ENCODE results near the gene DMWD. TPM values are rescaled to one million over a fixed set of nuclear protein-coding genes. Genes with fewer than 3 reads are reported as not detected.
A peak's percentile ranks its signal among the peaks of the same experiment; 100 is the strongest.

DMWD gene, protein sequence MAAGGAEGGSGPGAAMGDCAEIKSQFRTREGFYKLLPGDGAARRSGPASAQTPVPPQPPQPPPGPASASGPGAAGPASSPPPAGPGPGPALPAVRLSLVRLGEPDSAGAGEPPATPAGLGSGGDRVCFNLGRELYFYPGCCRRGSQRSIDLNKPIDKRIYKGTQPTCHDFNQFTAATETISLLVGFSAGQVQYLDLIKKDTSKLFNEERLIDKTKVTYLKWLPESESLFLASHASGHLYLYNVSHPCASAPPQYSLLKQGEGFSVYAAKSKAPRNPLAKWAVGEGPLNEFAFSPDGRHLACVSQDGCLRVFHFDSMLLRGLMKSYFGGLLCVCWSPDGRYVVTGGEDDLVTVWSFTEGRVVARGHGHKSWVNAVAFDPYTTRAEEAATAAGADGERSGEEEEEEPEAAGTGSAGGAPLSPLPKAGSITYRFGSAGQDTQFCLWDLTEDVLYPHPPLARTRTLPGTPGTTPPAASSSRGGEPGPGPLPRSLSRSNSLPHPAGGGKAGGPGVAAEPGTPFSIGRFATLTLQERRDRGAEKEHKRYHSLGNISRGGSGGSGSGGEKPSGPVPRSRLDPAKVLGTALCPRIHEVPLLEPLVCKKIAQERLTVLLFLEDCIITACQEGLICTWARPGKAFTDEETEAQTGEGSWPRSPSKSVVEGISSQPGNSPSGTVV
- 66.0 TPM for total RNA-seq

DNA sequence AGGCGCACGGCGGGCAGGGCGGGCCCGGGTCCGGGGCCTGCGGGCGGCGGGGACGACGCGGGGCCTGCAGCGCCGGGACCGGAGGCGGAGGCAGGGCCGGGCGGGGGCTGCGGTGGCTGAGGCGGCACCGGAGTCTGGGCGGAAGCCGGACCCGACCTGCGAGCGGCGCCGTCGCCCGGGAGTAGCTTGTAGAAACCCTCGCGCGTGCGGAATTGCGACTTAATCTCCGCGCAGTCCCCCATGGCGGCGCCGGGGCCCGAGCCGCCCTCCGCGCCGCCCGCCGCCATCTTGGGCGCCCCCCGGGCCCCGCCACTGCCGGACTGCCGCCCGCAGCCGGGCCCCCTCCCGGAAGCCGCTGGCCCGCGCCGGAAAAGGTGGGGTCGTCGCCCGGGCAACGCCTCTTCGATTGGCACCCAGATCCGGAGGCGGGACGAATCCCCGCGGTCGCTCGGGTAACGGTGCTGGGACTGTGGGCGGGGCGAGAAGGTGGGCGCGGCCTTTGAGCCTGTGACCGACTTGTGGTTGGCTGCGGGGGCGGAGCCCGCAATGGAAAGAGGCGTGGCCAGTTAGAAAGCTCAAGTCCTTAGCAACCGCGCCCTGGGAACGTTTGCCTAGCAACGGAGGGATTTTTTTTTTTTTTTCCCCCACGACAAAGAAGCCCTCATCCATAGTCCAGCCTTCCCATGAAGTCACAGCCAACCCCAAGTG, at the start of gene DMWD:
TSS of gene DMWD (minus strand) at position 376 of the 708 bp plus-strand sequence. CDS start at position 287, 89 bp downstream.
- DNase-seq (ENCODE audit: low spot score), result peak; percentile 100

DNA sequence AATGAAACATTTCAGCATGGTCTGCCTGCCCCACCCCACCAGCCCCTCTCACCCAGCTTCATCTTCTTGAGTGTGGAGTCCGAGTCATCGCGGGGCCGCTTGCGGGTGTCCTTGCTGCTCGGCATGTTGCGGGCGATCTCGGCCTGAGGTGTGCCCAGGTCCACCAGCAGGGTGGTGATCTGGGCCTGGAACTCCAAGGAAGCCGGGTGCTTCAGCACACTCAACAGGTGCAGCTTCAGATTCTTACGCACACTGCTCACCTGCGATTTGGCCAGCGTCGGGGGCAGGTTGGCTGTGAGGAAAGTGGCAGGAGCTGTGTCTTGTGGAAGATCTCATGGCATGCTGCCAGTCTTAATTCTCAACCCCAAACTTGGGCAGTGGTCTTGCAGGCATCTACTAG, 49.6 kb upstream of the DMWD start:
- no peak for DNase-seq (ENCODE audit: low spot score)

DNA sequence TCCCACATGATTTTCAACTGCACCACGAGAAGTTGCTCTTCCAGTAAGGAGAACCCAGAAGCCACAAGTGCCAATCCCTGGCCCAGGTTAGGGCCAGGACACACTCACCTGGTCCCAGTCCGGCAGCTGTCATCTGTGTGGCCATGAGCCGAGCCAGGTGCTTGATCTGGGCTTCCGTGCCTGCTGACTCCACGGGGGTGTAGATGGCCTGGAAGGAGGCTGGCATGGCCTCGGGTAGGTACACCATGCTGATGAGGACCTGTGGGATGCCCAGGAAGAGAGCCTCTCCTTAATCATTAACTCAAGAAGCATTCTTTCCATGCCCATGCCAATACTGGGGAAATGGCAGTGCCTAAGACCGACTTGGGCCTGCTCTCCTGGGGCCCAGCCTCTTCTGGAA, 42.3 kb upstream of the DMWD start:
- DNase-seq (ENCODE audit: low spot score), result no peak

DNA sequence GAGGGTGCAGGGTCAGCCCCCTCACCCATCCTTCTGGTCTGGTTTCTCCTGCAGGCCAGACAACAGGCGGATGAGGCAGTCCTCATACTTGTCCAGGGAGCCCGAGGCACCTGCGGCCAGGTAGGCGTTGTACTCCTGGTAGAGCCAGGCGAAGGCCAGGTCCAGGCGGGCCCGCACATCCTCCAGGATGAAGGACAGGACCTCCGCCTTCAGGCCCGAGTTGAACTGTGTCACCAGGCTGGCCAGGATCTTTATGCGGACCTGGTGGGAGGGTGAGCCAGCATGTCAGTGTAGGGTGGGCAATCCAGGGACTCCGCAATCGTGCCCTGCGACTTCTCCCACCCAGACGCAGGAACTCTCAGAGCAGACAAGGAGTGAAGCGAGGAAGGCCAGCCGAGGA, 36.3 kb upstream of the DMWD start:
- DNase-seq (ENCODE audit: low spot score), result no peak

DNA sequence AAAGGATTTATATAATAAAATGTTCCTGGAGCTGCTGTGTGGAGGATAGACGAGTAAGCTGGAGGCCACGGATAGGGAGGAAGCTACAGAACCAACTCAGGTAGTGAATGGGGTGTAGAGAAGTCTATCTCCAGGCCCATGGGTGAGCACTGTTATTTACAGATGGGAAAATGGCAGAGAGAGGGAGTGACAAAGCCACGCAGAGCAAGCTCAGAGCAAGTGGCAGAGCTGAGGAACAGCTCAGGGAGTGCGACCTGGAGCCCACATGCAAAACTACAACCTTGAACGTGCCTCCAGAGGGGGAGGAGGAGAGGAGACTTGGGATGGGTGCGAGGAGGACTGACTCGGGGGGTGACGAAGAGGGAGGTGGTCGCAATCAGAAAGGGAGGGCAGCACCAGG, 35.9 kb upstream of the DMWD start:
- no peak for DNase-seq (ENCODE audit: low spot score)

DNA sequence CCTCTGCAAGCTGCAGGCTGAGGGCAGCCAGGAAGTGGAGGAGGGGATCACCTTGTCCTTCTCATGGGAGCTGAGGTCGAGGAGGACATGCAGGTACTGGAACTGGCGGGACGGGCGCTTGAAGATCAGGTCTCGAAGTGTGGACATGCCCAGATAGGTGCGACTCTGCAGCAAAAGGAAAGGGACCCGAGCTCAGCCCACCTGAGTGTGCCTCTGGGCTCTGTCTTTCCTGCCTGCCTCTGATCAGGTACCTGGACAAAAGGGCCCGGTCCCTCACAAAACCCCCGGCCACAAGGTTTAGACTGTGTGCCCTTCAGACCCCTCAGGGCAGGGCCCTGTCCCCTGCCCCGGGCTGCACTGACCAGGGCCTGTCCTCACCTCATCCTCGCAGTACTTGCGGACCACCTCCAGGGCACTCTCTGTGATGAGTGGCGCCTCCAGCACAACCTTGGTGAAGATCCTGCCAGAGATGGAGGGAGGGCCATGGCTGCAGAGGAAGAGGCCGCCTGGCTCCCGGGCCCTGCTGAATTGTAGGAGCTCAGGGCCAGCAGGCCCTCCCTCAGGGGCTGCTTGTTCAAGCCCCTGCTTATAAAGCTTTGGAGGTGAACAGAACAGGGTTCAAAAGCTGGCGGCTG, 34.9 kb upstream of the DMWD start:
- DNase-seq (ENCODE audit: low spot score), result no peak

DNA sequence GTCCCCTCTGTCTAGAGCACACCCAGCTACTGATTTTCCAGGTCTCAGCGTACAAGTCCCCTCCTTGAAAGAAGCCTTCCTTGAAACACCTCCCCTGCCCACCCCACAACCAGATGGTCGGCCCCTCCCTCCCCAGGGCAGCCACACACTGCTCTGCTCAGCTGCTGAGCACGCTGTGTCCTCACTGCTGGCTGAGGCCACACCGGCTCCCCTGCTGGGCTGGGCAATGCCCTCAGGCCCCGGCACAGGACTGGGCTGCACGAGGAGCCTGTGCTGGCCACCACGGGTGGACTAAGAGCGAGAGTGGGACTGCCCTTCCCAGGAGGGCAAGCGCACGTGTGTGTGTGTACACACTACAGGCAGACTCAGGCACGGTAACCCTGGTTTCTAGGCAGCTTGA, 34.3 kb upstream of the DMWD start:
- no peak for DNase-seq (ENCODE audit: low spot score)

DNA sequence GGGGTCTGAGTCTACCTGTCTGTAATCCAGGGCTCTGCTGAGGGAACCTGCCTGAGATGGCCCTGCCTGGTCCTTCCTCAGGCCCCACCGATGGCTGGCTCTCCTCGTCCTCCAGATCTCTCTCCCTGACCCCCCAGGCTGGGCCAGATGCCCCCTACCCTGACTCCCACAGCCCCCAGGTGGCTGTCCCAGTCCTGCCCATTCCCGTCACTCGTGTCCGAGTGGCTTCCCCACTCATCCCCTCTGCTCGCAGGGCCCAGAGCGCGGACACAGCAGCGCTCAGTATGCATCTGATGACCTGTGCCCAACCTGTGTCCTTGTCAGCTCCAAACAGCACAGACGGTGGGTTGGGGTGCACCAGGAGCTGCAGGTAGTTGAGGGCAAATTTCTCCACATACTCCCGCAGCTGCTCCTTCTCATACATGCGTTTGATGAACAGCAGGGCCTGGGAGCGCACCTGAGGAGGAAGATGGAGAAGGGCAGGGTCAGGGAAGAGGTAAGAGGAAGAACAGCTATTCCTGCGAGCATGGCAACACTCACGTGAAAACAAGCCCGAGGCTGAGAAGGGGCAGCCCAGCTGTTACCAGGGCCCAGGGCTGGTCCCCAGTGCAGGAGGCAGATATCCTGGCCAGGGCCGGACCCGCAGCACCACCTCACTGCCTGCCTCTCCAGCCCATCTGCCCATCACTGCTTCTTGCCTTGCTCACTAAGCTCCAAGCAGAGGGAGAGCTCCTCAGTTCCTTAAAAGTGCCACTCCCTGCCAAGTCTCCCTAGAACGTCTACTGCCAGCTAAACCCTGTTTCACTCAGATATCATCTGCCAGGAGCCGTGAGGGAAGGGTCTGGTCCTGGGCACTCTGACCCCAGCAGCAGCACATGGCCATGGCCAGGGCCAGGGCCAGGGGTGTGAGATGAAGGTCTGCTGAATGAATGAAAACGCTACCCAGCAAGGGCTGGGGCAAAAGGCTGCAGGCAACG, 33.6 kb upstream of the DMWD start:
- DNase-seq (ENCODE audit: low spot score), result no peak

DNA sequence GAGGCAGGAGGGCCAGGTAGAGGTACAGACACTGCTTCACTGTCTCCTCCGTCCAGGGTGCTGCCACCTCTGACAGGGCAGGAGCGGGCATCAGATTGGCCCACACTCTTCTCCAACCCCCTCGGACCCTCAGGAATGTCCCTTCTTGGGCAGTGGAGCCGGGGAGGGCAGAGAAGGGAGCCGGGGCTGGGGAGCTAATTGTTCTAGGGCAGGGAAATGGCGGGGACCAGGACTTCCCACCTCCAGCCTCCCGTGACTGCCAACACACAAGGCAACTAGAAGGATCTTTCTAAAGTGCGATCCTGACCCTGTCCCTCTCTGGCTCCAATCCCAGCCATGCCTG, 32.6 kb upstream of the DMWD start:
- DNase-seq (ENCODE audit: low spot score), result no peak

DNA sequence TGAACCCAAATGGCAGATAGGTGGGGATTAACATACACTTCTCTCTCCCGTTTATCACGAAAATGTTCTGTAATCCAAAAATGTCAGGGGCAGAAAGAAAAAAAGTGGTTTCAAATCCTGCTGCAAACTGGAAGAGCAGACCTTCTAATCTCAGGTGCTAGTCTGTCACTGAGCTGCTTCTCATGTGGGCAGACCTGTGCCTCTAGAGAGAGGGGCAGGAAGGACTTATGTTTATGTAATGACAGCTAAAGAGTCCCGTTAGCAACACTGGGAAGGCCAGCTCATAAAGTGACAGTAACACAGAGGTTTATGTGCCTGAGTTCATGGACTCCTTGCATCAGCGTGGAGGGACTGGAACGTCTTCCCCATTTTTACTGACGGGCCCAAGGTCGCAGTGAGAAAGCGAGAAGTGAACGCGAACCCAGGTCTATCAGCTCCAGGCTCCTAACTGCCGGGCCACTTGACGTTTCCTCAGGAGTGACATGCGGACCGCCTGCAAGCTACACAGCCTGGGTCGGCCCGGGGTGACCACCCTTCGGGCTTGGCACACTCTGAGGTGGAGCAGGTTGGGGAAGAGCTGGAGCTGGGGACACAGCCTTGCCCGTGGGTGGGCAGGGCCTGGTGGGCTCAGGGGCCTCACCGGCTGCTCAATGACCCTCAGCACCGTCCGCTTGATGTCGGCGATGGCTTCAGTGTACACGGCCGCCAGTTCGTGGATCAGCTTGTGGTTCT, 32.1 kb upstream of the DMWD start:
- DNase-seq (ENCODE audit: low spot score), result no peak

DNA sequence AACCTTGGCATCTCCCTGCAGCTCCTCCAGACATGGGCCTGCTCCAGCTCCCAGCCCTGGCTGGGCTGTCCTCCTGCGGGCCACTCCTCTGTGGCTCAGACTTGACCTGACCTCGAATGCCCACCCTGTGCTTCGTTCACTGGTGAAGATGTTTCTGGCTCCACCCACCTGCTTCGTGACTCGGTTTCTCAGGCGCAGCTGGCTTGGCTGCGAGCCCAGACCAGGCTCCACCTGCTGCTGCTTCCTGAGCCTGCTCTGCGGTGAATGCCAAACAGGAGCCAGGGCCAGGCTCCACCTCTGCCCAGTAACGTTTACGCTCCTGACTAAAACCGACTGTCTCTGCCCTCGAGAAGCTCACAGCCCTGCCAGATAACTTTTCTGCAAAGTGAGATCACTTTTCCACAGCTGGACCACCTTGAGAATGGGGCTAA, 31.4 kb upstream of the DMWD start:
- peak; percentile 37 for DNase-seq (ENCODE audit: low spot score)

DNA sequence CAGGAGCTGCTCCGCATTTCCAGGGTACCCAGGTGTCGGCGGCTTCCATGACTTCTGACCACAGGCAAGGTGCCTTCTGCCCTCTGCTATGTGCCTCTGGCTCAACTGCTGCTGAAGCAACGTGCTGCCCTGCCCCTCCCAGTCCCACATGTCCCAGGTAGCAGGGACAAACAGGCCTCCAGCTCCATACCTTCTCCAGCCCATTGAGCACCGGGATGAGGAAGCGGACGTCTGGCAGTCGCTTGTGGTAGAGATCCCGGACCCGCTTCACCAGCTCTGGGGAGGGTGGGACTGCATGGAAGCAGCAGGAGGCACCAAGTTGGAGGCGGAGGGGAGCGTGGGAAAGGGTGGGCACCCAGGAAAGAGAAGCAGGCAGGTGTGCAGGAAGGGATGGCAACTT, 30.5 kb upstream of the DMWD start:
- no peak for DNase-seq (ENCODE audit: low spot score)

DNA sequence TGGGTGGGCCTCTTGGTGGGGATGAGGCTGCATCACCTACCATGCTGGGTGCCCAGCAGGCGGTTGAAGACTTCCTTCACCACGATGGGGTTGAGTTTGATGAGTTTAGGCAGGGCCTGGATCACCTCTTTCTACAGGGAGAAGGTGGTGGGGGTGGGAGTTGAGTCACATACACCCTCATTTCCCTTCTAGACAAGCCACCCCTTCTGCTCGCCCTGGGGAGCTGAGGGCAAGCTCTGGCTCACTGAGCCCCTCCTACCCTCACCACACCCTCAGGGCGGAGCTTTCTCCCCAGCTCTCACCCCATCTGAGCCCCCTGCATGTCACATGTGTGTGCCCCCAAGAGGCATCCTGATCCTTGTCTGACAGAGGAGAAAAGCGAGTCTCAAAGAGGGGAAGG, 30.1 kb upstream of the DMWD start:
- no peak for DNase-seq (ENCODE audit: low spot score)

DNA sequence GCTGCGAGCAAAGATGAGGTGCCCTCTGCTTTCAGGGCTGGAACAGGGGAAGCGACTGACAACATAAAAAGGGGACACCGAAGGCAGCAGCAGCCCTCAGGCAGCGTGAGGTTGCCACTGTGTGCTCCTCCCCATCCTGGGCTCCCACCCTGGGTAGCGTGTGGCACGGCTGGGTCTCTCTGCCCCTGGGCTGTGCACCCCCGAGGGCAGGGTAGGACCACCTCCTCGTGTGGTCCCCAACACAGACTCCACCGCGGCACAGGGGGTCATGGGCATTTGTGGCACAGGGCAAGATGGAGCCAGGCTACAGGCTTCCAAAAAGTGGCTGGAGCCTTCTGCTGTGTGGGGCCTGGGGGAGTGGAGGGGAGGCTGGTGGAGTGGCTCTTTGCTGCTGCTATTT, 28.9 kb upstream of the DMWD start:
- no peak for DNase-seq (ENCODE audit: low spot score)

DNA sequence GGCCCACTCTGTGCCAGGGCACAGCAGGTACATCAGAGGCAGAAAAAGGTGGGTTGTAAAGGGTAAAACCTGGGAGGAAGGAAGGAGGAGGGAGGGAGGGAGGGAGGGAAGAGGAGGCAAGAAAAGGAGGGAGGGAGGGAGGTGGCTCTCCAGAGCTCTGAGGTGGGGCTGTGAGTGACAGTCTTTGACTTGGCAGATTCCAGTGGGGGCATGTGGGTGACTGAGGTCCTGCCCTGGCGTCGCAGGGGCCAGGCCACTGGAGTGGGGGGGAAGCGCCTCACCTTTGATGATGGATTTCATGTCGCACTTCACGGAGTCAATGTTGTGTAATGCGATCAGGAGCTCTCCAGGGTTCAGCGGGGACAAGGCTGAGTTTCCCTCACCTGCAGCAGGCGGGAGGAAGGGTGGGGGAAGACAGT, 28.5 kb upstream of the DMWD start:
- DNase-seq (ENCODE audit: low spot score), result no peak

DNA sequence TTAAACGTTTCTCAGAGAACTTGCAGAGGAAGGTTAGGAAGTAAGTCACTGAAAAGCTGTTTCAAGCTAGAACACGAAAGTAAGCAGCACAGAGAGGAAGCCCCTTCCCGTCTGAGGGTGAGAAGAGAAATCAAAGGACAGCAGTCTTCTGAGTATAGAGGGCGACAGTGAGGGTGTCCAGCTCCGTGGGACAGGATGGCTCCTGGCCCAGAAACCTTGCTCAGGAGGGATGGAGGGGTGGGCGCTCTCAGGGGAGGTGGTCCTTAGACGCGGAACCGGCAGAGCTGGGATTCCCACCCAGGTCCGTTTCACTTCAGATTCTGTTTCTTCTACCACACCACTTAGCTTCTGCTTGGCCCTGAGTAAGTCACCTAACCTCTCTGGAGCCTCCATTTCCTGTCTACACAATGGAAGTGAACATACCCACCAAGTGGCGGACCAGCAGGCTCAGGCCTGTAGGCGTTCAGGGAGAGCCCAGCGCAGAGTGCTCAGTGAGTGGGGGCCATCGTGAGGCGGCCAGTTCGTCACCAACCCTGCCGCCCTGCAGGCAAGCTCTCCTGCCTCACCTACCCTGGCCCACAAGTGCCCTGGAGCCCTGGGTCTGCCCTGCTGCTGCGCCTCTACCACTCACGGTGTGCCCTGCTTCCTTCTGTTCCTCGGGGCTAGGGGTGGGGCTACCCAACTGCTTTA, 27.9 kb upstream of the DMWD start:
- no peak for DNase-seq (ENCODE audit: low spot score)

DNA sequence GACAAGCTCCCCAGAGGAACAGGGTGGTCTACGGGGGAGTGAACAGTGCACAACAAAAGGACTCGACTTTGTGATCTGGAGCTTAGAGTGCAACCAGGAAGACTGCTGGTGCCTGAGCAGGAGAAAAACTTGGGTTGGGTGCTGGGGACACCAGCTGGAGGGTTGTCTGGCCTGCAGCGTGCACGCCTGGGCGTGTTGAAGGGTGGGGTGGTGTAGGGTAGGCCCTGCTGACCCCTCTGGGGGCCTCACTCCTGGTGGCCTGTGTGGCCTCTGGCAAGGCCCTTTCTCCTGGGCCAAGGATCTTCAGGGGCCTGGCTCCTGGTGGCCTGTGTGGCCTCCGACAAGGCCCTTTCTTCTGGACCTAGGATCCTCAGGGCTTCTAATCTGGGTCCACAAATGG, 27.1 kb upstream of the DMWD start:
- DNase-seq (ENCODE audit: low spot score), result no peak

DNA sequence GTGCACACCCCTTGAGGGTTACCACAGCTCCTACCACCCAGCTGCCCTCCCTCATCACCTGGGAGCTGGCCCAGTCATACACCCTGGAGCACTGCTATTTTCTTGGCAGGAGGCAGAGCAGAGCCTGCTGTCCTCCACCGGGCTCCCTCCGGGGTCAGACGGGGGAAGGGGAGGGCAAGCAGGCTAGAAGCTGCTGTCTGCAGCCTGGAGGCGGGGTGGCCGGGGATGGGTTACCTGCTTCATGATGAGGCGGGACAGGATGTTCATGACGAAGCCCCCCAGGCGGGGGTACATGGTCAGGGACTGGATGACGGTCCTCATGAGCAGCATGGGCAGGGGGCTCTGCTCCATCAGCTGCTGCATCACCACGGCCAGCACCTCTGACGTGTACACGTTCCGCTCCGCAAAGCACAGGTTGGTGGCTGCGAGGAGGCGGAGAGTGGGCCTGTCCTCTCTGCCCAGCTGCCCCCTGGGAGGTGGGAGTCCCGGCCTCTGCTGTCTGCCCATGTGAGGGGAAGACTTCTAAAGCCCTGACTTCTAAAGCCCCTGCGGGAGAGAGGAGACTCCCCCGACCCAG, 25.2 kb upstream of the DMWD start:
- DNase-seq (ENCODE audit: low spot score), result no peak

DNA sequence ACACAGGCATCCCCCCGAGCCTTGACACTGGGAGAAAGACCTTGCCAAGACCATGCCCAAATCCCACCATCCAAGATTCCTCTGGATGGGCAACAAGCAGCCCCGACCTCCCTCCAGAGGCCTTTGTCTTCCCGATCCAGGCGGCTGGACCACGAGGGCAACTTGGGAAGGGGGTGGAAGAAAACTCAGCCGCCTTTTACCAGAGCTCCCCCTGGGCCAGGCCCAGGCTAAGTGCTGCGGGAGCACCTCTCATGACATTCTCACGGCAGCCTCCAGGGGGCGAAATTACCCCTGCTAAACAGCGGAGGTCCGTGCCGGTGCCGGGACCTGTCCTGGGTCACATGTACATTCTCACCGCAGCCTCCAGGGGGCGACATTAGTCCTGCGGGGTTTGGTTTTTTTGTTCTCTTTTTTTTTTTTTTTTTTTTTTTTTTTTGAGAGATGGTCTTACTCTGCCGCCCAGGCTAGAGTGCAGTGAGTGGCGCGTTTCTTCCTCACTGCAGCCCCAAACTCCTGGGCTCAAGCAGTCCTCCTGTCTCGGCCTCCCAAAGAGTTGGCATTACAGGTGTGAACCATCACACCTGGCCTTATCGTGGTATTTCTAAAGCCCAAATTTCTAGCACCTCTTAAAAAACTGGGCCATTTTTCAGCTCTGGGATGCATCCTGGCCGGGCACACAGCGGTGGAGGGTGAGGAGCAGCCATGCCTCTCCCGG, 24.5 kb upstream of the DMWD start:
- peak; percentile 94 for DNase-seq (ENCODE audit: low spot score)
